ENCODE results near the gene CDT1. TPM values are rescaled to one million over a fixed set of nuclear protein-coding genes. Genes with fewer than 3 reads are reported as not detected.

The CDT1 gene
- total RNA-seq, 1 experiment from 2014 or later, result 160 TPM

DNA sequence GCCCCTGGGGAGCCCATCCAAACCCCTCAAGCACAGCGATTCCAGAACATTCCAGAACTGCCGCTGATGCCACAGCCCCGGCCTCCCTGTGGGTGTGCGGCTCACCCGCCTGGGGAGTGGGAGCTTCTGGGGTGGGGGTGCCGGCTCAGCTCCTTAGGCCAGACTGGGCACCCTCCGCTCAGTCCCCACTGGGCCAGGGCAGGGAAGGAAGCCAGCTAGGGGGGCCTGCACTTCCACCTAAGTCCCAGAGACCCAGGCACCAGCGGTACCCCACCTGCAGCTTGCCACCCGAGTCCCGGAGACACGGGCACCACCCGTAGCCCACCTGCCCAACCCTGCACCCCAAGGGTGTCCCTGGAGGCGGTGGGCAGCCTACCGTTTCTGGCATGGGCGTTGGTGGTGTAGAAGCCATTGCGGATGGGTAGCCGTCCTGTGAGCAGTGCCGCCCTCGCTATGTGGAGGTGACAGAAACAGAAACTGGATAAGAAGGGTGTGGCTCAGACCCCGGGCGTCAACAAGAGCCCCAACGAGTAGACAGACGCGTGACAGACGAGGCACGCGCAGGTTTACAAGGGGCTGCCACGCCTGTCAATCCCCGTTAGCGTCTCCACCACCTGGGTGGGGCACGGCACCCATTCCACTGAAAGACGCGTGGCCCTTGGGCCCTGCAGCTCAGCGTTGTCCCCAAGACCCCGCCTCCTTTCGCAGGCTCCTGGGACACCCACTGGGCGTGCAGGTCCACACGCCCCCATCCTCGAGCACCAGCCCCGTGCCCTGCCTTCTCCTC, 38.1 kb downstream of the CDT1 start:
- no peak for DNase-seq (ENCODE audit: low read depth, low spot score)
- TF ChIP-seq SRF (IDR thresholded peaks at IDR 0.05; ENCODE audit: low read depth) (no peak), EZH2phosphoT487 (IDR thresholded peaks at IDR 0.05; ENCODE audit: borderline replicate concordance) (no peak), POLR2A (IDR thresholded peaks at IDR 0.05; ENCODE audit: borderline replicate concordance, extremely low read depth, insufficient read depth, insufficient read length) (no peak), SIN3A (IDR thresholded peaks at IDR 0.05; ENCODE audit: low read depth) (no peak), ZFX (IDR thresholded peaks at IDR 0.05) (no peak), SP1 (IDR thresholded peaks at IDR 0.05; ENCODE audit: low read depth) (no peak), EGR1 (IDR thresholded peaks at IDR 0.05; ENCODE audit: low read depth) (no peak), ELF1 (IDR thresholded peaks at IDR 0.05; ENCODE audit: borderline replicate concordance, low read depth) (no peak), FOSL1 (IDR thresholded peaks at IDR 0.05; ENCODE audit: low read depth) (no peak), RAD21 (IDR thresholded peaks at IDR 0.05; ENCODE audit: low read depth) (no peak), ZNF274 (IDR thresholded peaks at IDR 0.05; ENCODE audit: low read depth, low read length) (no peak), CBX3 (IDR thresholded peaks at IDR 0.05; ENCODE audit: low read depth) (no peak), JUND (IDR thresholded peaks at IDR 0.05) (no peak), TCF7L2 (IDR thresholded peaks at IDR 0.05; ENCODE audit: borderline replicate concordance, extremely low read depth, insufficient read depth, insufficient read length) (no peak), POLR2AphosphoS5 (IDR thresholded peaks at IDR 0.05; ENCODE audit: low read depth, low read length) (no peak), YY1 (IDR thresholded peaks at IDR 0.05; ENCODE audit: extremely low read depth, insufficient replicate concordance, low read depth, low read length) (no peak)
- TF ChIP-seq, protein P1, sequence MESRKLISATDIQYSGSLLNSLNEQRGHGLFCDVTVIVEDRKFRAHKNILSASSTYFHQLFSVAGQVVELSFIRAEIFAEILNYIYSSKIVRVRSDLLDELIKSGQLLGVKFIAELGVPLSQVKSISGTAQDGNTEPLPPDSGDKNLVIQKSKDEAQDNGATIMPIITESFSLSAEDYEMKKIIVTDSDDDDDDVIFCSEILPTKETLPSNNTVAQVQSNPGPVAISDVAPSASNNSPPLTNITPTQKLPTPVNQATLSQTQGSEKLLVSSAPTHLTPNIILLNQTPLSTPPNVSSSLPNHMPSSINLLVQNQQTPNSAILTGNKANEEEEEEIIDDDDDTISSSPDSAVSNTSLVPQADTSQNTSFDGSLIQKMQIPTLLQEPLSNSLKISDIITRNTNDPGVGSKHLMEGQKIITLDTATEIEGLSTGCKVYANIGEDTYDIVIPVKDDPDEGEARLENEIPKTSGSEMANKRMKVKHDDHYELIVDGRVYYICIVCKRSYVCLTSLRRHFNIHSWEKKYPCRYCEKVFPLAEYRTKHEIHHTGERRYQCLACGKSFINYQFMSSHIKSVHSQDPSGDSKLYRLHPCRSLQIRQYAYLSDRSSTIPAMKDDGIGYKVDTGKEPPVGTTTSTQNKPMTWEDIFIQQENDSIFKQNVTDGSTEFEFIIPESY (IDR thresholded peaks at IDR 0.05; ENCODE audit: extremely low read depth, insufficient replicate concordance, low read length), result no peak
- TF ChIP-seq, protein P2, sequence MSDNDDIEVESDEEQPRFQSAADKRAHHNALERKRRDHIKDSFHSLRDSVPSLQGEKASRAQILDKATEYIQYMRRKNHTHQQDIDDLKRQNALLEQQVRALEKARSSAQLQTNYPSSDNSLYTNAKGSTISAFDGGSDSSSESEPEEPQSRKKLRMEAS (IDR thresholded peaks at IDR 0.05), result no peak
- TF ChIP-seq, protein P3, sequence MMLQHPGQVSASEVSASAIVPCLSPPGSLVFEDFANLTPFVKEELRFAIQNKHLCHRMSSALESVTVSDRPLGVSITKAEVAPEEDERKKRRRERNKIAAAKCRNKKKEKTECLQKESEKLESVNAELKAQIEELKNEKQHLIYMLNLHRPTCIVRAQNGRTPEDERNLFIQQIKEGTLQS (IDR thresholded peaks at IDR 0.05), result no peak
- TF ChIP-seq, protein P4, sequence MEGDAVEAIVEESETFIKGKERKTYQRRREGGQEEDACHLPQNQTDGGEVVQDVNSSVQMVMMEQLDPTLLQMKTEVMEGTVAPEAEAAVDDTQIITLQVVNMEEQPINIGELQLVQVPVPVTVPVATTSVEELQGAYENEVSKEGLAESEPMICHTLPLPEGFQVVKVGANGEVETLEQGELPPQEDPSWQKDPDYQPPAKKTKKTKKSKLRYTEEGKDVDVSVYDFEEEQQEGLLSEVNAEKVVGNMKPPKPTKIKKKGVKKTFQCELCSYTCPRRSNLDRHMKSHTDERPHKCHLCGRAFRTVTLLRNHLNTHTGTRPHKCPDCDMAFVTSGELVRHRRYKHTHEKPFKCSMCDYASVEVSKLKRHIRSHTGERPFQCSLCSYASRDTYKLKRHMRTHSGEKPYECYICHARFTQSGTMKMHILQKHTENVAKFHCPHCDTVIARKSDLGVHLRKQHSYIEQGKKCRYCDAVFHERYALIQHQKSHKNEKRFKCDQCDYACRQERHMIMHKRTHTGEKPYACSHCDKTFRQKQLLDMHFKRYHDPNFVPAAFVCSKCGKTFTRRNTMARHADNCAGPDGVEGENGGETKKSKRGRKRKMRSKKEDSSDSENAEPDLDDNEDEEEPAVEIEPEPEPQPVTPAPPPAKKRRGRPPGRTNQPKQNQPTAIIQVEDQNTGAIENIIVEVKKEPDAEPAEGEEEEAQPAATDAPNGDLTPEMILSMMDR (IDR thresholded peaks at IDR 0.05 in 2 of 3, conservative IDR thresholded peaks at IDR 0.05 in 1 of 3; ENCODE audit: borderline replicate concordance in 1 of 3, insufficient read depth in 1 of 3, low read depth in 2 of 3, low read length in 2 of 3), result no peak
- H3K27ac ChIP-seq (ENCODE audit: low read depth, low read length), result no peak overlapping the region
- no peak overlapping the region for H3K9ac ChIP-seq (ENCODE audit: low read length)
- intact Hi-C loops (cut with micrococcal nuclease), result no loop called here
- no peak for ATAC-seq
- no TSS peak for BruUV-seq (replicated peaks)
- ChIA-PET POLR2A (no interaction called here), RAD21 (ENCODE audit: low non-redundant PET in 1 of 2, low total read pairs in 2 of 2, uncharacterized antibody in 2 of 2, unreplicated experiment in 2 of 2) (no interaction called here), CTCF (no interaction called here)
- H3K79me2 ChIP-seq (ENCODE audit: insufficient read depth, low read length), result no peaks in the 10 kb centered on the region
- no peaks in the 10 kb centered on the region for H3K27me3 ChIP-seq (ENCODE audit: insufficient read depth, low read length)
- no peak overlapping the region for H3K4me3 ChIP-seq (replicated peaks in 1 of 2; ENCODE audit: low read depth in 1 of 2, low read length in 2 of 2)
- no peaks in the 10 kb centered on the region for H3K36me3 ChIP-seq (ENCODE audit: control insufficient read depth in 1 of 2, insufficient read depth in 2 of 2, low read length in 2 of 2)
- H4K20me1 ChIP-seq (ENCODE audit: insufficient read depth), result no peaks in the 10 kb centered on the region
- H2AFZ ChIP-seq (ENCODE audit: low read depth, low read length, poor library complexity, severe bottlenecking), result no peak overlapping the region
- no peak overlapping the region for H3K4me2 ChIP-seq (ENCODE audit: low read length)
- H3K9me2 ChIP-seq (ENCODE audit: insufficient read depth), result no peaks in the 10 kb centered on the region
- no peaks in the 10 kb centered on the region for H3K4me1 ChIP-seq (ENCODE audit: control insufficient read depth in 1 of 2, insufficient read depth in 2 of 2, low read length in 2 of 2)
- no peaks in the 10 kb centered on the region for H3K9me3 ChIP-seq (ENCODE audit: control insufficient read depth in 1 of 2, insufficient read depth in 1 of 2, low read depth in 1 of 2, low read length in 2 of 2)
